Stomach (tissue), 4 donors: Measurements from ENCODE around the gene BCAP29.

ENCODE experiments used
- POLR2A ChIP-seq, 4 donors: fragments of 450-650 bp; IDR thresholded peaks; one replicate each; pipeline ENCODE4 v1.6.1; 2016; ENCODE audit warnings: antibody characterized with exemption in 4 of 4, control low read depth in 2 of 4, mild to moderate bottlenecking in 1 of 4, moderate library complexity in 1 of 4
- TF ChIP-seq, protein P1 (sequence below), 7 experiments: fragments of 450-650 bp in 4 of 7; fragments of 200-600 bp in 3 of 7; sonication (generic) in 3 of 7; IDR thresholded peaks; one replicate each; pipeline ENCODE4 v1.5.1; 2016 to 2019; ENCODE audit warnings: antibody characterized with exemption in 7 of 7, control low read depth in 2 of 7, mild to moderate bottlenecking in 1 of 7

GRCh38 chr7:107591421-107591820 is 11.4 kb downstream of the BCAP29 start:
- no peak for TF ChIP-seq POLR2A (IDR thresholded peaks at IDR 0.05)
- TF ChIP-seq, protein P1, sequence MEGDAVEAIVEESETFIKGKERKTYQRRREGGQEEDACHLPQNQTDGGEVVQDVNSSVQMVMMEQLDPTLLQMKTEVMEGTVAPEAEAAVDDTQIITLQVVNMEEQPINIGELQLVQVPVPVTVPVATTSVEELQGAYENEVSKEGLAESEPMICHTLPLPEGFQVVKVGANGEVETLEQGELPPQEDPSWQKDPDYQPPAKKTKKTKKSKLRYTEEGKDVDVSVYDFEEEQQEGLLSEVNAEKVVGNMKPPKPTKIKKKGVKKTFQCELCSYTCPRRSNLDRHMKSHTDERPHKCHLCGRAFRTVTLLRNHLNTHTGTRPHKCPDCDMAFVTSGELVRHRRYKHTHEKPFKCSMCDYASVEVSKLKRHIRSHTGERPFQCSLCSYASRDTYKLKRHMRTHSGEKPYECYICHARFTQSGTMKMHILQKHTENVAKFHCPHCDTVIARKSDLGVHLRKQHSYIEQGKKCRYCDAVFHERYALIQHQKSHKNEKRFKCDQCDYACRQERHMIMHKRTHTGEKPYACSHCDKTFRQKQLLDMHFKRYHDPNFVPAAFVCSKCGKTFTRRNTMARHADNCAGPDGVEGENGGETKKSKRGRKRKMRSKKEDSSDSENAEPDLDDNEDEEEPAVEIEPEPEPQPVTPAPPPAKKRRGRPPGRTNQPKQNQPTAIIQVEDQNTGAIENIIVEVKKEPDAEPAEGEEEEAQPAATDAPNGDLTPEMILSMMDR (IDR thresholded peaks at IDR 0.05), result no peak
